GM18870 (cell line): Measurements from ENCODE around the gene NPW.

Experiments
- ATAC-seq: cut with Tn5 transposase; IDR thresholded peaks from one replicate; pipeline ENCODE4 v1.9.1; 2021; ENCODE audit warnings: moderate library complexity; ENCODE audit not compliant: unreplicated experiment

Gene NPW

GRCh38 chr16:1984347-1985225, 35.0 kb upstream of the NPW start:
- no peak for ATAC-seq

- ATAC-seq: no peak
Observed at GRCh38 chr16:1985466-1986150, 34.0 kb upstream of the NPW start.

- no peak for ATAC-seq
Observed at GRCh38 chr16:1987198-1987597, 32.4 kb upstream of the NPW start.

GRCh38 chr16:1989209-1990100, 30.1 kb upstream of the NPW start, which contains the start of gene SYNGR3:
TSS of gene SYNGR3 (plus strand) at chr16:1989970. CDS start at chr16:1990103, 133 bp downstream.
- ATAC-seq: no peak

- no peak for ATAC-seq
Observed at GRCh38 chr16:1990101-1990350, 29.6 kb upstream of the NPW start.

- ATAC-seq: no peak
Observed at GRCh38 chr16:1990351-1991134, 29.0 kb upstream of the NPW start.

GRCh38 chr16:1991135-1991551, 28.4 kb upstream of the NPW start:
- peak; percentile 41 for ATAC-seq

- no peak for ATAC-seq
Observed at GRCh38 chr16:1991588-1991947, 28.0 kb upstream of the NPW start.

GRCh38 chr16:1991948-1992703, 27.5 kb upstream of the NPW start:
- ATAC-seq: no peak

- no peak for ATAC-seq
Observed at GRCh38 chr16:1992704-1993317, 26.8 kb upstream of the NPW start.

- no peak for ATAC-seq
Observed at GRCh38 chr16:1993731-1994131, 25.9 kb upstream of the NPW start.

- ATAC-seq: no peak
Observed at GRCh38 chr16:1997494-1998359, 21.9 kb upstream of the NPW start.

- ATAC-seq: no peak
Observed at GRCh38 chr16:1998360-1998835, 21.2 kb upstream of the NPW start.

GRCh38 chr16:1998852-1999801, 20.5 kb upstream of the NPW start:
- ATAC-seq: no peak

- no peak for ATAC-seq
Observed at GRCh38 chr16:1999866-2000514, 19.6 kb upstream of the NPW start.

GRCh38 chr16:2001035-2001434, 18.6 kb upstream of the NPW start:
- no peak for ATAC-seq
